GM23338 (cell line): Measurements from ENCODE around the gene NLRX1.

Experiments used
- EZH2 ChIP-seq: fragments of 200-600 bp; sonication (generic); IDR thresholded peaks from one replicate; pipeline ENCODE4 v1.8.0; 2017; ENCODE audit warnings: antibody characterized with exemption, mild to moderate bottlenecking, low read depth; ENCODE audit not compliant: unreplicated experiment
- EZH2phosphoT487 ChIP-seq: fragments of 200-600 bp; sonication (generic); IDR thresholded peaks from one replicate; pipeline ENCODE4 v1.8.1; 2018; ENCODE audit warnings: antibody characterized with exemption; ENCODE audit not compliant: unreplicated experiment
- NANOG ChIP-seq: IDR thresholded peaks from 2 replicates; pipeline ENCODE4 v1.6.1; 2016; ENCODE audit warnings: antibody characterized with exemption, borderline replicate concordance
- POLR2AphosphoS5 ChIP-seq: IDR thresholded peaks from 2 replicates; pipeline ENCODE4 v1.6.1; 2016; ENCODE audit warnings: antibody characterized with exemption, low read depth
- REST ChIP-seq: IDR thresholded peaks from one replicate; pipeline ENCODE4 v1.6.1; 2018; ENCODE audit warnings: antibody characterized with exemption; ENCODE audit not compliant: unreplicated experiment
- TF ChIP-seq, protein P1 (sequence below), 2 experiments: fragments of 200-600 bp in 1 of 2; sonication (generic) in 1 of 2; conservative IDR thresholded peaks; 2 replicates each; pipeline versions ENCODE4 v1.5.1 to v1.6.1; 2016 to 2017; ENCODE audit warnings: antibody characterized with exemption in 2 of 2, low read depth in 2 of 2, mild to moderate bottlenecking in 2 of 2, moderate library complexity in 1 of 2

DNA sequence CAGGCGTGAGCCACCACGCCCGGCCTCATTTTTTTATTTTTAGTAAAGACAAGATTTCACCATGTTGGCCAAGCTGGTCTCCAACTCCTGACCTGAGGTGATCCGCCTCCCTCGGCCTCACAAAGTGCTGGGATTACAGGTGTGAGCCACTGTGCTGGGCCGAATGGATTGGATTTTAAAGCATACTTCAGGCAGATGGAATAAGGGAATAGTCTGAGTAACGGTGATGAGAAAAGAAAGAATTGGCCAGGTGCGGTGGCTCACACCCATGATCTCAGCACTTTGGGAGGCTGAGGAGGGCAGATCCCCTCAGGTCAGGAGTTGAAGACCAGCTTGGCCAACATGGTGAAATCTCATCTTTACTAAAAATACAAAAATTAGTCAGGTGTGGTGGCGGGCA is 35.5 kb downstream of the NLRX1 start:
- no peak for TF ChIP-seq REST
- TF ChIP-seq, protein P1, sequence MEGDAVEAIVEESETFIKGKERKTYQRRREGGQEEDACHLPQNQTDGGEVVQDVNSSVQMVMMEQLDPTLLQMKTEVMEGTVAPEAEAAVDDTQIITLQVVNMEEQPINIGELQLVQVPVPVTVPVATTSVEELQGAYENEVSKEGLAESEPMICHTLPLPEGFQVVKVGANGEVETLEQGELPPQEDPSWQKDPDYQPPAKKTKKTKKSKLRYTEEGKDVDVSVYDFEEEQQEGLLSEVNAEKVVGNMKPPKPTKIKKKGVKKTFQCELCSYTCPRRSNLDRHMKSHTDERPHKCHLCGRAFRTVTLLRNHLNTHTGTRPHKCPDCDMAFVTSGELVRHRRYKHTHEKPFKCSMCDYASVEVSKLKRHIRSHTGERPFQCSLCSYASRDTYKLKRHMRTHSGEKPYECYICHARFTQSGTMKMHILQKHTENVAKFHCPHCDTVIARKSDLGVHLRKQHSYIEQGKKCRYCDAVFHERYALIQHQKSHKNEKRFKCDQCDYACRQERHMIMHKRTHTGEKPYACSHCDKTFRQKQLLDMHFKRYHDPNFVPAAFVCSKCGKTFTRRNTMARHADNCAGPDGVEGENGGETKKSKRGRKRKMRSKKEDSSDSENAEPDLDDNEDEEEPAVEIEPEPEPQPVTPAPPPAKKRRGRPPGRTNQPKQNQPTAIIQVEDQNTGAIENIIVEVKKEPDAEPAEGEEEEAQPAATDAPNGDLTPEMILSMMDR (conservative IDR thresholded peaks at IDR 0.05; ENCODE audit: low read depth in 2 of 2): no peak
- no peak for TF ChIP-seq POLR2AphosphoS5
- TF ChIP-seq EZH2phosphoT487: no peak
- no peak for TF ChIP-seq EZH2
- no peak for TF ChIP-seq NANOG
